HG02938 (cell line): ENCODE results near the gene ADSS1.

Experiments used
- ATAC-seq: cut with Tn5 transposase; IDR thresholded peaks from one replicate; pipeline ENCODE4 v1.9.1; 2021; ENCODE audit warnings: mild to moderate bottlenecking, moderate library complexity; ENCODE audit not compliant: unreplicated experiment

Gene ADSS1

GRCh38 chr14:104731320-104732294 lies 7.6 kb downstream of the ADSS1 start:
- ATAC-seq, result no peak

- no peak for ATAC-seq
These were observed 8.4 kb downstream of the ADSS1 start for GRCh38 chr14:104732355-104732804.

- ATAC-seq, result no peak
These were observed 9.1 kb downstream of the ADSS1 start for GRCh38 chr14:104732931-104733681.

DNA sequence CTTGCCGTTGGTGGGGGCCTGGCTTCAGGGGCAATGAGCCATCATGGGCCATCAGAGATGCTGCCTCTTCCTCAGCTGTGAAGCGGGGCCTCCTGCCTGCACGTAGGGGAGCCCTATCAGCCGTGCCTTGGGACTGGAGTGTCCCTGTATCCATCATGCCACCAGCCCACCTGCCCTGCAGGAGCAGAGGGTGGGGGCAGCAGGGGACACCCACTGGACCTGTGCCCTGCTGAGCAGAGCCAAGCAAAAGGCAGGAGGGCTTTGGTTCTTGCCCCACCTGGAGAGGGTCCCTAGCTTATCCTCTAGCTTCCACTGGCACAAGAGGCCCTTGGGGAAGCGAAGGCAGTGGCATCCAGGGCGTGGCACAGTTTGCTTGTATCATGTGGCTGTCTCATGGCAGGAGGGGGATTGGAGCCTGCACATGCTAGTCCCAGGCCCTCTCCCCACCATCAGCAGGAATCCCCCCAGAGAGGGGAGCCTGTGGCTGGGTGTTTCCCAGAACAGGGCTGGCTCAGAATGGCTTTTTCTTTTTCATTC lies 10.1 kb downstream of the ADSS1 start:
- no peak for ATAC-seq

DNA sequence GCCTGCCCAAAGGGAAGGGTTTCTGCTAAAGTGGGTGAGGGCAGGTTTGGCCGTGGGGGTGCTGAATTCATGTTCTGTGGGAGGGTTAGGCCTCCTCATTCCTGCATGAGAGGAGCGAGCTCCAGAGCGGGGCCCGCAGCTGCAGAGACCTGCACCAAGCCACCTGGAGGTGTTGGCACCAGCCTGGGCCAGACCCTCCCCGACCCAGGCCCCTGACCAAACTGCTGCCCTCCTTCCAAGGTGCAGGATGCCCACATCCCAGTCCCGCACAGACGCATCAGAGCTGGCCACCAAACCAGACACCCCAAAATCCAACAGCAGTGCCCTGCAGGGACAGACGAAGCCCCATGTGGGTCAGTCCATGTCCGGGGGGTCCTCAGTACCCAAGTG lies 10.6 kb downstream of the ADSS1 start:
- no peak for ATAC-seq

DNA sequence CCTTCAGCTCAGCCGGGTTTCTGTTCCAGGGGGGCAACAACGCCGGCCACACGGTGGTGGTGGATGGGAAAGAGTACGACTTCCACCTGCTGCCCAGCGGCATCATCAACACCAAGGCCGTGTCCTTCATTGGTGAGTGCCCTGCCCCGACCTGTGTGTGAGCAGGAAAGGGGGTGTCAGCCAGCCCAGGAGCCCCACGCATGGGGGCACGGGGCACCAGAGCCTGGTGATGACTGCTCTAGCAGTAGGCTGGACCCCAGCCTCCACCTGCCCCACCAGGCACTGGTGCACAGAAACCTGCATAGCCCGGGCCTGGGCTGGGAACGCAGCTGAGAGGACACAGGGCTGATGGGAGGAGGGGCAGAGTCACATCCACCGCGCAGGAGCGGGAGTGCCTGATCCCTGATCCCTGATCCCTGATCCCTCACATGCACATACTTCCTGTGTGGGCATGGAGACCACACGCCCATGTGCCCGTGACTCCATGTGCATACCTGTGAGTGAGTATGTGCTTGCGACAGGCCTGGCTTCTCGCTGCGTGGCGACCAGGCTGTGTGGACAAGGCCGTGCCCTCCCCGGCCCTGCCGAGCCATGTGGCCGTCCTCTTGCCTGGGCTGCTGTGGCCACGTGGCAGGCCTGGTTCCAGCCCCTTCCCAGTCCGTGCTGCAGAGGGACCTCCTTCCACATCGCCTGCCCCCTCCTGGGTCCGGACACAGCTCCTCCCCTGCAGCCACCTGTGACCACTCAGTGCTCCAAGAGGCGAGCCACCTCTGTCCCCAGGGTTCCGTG lies 11.2 kb downstream of the ADSS1 start:
- no peak for ATAC-seq

DNA sequence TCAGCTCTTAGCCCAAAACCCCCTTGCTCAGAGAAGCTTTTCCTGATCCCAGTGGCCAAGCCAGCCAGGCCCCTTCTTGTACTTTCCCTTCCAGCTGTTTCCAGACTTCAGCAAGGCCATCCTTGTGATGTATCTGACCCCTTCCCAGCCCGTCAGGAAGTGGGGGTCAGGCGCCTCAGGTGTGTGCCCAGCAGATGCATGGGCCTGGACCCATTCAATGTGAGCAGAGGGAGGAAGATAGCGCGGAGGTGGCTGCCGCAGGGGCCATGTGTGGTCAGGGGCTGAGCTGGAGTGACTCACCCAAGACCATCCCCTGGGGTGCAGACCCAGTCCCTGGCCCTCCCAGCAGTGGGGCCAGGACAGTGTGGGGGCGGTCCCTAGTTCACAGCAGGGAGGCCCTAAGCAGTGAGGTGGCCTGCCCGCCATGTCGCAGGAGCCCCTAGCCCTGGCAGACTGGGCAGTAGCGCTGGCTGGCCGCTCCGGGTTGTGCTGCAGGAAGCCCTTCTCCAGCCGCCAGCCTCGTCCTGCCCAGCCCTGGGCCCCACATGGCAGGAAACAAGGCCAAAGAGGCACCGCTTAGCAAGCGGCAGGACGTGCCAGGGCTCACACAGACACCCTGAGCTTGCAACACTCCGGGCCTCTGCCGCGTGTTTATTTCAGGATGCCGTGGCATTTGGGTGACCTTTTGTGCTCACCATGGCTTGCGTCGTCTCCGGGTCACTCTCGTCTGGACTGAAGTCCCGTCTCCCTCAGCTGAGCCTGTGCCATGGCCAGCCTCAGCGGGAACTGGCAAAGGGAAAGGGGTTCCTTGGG lies 12.0 kb downstream of the ADSS1 start:
- ATAC-seq, result no peak

GRCh38 chr14:104738375-104739019 lies 14.5 kb downstream of the ADSS1 start:
- ATAC-seq, result no peak

DNA sequence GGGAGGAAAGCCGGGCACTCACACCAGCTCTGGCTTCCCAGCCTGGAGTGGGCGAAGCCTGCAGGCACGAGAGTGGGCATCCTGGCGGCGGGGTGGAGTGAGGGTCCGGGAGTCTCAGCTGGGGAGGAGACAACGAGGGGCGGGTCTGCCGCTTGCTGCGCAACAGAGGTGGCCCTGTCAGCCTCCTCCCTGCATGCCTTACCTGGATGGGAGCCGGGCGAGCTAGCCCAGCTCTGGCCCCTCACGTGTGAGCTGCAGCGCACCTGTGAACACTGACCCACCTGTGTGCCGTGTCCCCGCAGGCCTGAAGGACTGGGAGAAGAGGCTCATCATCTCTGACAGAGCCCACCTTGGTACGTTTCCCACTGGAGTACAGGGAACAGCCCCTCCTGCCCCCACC lies 15.0 kb downstream of the ADSS1 start:
- no peak for ATAC-seq

- no peak for ATAC-seq
These were observed 15.8 kb downstream of the ADSS1 start for GRCh38 chr14:104739546-104740516.

- no peak for ATAC-seq
These were observed 17.2 kb downstream of the ADSS1 start for GRCh38 chr14:104741108-104741802.

GRCh38 chr14:104741803-104742251 lies 17.8 kb downstream of the ADSS1 start:
- no peak for ATAC-seq

- no peak for ATAC-seq
These were observed 18.8 kb downstream of the ADSS1 start for GRCh38 chr14:104742586-104743455.

DNA sequence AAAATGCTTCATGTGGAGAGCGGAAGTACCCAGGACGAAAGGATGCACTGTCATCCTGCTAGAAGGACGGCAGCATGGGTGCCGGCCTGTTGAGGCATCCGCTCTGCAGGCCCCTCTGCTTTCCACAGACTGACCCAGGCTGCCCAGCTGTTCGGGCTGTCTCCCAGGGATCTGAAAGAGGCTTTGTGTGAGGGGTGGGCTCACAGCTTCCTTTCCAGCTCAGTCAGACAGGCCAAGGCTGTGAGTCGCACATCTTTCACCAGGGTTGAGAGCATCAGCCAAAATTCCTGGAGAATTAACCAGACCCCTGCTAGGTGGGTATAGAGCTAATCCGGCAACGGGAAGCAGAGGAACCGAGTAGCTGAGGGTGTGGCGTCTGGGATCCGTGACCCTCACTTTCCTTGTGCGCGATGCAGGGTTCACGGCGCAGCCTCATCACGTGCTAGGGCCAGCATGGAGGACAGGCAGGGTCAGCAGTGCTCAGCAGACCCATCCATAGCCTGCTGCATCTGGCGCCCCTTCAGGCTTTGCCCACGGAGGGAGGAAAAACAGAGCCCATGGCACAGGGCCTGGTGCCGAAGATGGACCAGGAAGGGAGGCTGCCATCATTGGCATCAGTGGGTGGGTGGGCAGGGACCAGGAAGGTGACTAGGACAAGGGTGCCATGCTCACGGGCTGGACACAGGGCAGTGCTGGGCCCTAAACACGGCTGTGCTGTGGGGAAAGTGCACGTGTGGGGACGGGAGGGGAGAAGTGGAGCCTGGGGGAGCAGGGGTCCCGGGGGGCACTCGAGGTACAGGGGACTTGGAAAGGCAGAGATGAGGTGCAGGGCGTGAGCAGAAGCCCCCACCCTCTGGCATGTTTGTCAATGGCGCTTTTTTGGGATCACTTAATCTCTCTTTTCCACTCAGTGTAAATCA lies 19.7 kb downstream of the ADSS1 start:
- ATAC-seq, result no peak

- no peak for ATAC-seq
These were observed 20.5 kb downstream of the ADSS1 start for GRCh38 chr14:104744484-104744883.

GRCh38 chr14:104745431-104745830 lies 21.4 kb downstream of the ADSS1 start:
- no peak for ATAC-seq
